NCI-H1694 (cell line): ENCODE data around the gene ALK.
"Not testable (repeated sequence)": the region's sequence is repeated elsewhere in the genome, so short reads cannot be mapped to it uniquely, and the experiment has no call there.

Experiments
- DNase-seq: peaks from one replicate; lab custom pipeline; 2025; lab: John Stamatoyannopoulos, UW

The ALK gene

DNA sequence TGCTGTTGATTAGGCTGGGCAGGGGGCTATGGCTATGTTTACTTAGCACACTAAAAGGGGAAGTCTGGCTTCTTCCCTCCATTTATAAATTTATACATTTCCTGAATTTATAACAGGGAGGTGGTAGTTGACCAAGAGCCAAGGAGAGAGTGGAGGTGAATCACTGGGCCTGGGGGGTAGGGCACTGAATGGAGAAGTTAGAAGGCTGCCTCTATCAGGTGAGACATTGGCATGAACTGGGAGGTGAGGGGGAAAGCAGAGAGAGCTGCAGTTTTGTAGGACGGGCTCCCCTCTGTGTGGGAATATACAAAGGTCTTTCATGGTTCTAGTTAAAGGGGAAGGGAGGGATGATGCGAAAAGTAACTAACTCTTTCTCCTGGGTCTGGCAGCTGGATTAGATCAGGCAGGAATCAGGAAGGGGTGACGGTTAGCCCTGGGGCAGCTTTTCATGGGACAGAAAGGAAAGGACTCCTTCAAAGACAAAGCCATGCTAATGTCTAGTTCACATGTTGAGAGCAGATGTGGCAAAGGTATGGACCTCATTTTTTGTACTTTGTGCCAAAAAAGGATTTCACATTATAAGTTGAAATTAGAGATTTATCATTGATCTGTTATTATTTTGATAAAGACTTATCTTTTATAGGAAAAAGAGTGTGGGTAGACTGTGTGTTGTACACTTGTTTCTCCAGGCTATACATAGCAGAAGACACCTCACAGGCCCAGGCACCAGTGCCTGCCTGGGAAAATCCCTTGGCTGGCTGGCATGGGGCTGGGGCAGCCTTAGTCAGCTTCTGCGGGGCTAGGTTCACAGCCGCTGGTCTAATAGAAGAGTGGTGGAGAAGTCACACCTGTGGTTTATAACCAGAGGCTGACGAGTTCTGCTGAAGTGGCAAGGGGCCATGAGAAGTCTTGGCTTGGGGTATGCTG, 647.4 kb downstream of the ALK start:
- DNase-seq = no peak

DNA sequence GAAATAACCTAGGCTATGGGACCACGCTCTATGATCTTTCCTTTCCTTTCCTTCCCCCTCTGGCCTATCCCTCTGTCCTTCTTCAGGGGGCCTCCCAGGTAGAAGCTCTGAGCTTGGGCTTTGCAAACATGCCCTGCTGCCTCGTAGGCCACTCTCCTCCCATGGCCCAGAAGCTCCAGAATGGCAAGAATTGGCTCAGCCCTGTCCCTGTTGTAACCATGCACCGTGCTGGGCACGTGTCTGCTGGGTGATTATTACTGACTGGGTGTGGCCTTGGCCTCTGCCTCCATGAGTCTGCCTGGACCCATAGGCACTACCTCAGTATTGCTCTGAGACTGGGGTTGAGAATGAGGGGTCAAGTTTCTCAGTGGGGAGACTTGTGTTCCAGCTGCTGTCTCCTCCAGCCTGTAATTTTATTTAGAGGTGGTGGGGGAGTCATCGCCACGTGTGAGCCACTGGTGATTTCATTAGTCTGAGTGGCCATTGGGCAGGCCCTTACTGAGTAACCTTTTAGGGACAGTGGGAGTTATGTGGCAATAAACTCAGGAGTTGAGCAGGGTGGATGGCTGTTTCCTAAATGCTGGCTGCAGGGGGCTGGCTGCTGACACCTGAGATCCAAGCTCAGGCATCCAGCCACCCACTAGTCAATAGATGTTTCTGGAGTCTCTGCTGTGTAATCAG, 648.2 kb downstream of the ALK start:
- no peak for DNase-seq

DNA sequence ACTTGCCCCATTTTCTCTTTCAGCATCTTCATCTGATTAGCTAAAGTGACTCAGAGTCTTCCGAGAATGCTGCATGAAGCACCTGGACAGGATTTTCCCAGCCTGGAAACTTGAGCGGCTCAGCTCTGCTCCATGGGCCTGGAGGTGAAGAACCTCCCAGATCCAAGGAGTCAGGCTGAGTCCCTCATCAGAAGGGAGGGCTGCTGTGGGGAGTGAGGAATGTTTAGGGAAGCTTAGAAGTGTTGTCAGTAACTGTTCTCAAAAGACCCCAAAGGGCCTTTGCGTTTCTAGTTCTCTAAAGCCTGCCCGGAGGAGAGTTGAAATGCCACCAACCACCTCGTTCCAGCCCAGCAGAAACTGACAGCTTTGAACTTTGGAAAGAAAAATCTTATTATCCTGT, 649.1 kb downstream of the ALK start:
- no peak for DNase-seq

DNA sequence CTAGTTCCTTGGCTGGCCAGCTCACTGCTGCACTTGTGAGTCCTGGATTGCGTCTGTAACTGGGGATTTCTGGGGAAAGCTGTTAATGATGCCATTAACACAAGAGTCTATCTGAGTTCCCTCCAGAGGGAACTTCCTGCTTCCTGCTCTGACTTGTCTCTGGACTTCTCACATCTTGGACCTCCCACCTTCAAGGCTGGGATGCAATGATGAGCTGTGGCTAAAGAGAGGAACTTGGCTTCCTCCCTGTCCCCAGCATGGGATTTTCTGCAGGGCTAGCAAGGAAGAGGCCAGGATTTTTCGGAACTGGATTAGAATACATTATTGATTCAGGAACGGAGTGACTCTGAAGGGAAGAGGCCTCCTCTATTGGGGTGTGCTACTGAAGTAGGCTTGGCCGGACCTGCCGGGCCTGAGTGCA, 650.7 kb downstream of the ALK start:
- DNase-seq = no peak

DNA sequence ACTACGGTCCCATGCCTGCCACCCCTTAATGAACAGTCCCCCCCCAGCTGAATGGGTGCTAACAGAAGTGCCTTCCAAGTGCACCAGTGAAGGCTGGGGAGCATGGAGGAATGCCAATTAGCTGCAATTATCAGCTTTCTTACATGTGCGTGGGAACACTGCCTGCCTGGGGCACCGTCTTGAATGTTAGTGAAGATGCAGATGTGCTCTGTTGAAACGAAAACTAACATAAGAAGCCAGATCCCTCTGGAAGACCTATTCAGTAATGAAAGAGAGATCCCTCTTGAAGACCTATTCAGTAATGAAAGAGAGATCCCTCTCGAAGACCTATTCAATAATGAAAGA, 651.6 kb downstream of the ALK start:
- no peak for DNase-seq

DNA sequence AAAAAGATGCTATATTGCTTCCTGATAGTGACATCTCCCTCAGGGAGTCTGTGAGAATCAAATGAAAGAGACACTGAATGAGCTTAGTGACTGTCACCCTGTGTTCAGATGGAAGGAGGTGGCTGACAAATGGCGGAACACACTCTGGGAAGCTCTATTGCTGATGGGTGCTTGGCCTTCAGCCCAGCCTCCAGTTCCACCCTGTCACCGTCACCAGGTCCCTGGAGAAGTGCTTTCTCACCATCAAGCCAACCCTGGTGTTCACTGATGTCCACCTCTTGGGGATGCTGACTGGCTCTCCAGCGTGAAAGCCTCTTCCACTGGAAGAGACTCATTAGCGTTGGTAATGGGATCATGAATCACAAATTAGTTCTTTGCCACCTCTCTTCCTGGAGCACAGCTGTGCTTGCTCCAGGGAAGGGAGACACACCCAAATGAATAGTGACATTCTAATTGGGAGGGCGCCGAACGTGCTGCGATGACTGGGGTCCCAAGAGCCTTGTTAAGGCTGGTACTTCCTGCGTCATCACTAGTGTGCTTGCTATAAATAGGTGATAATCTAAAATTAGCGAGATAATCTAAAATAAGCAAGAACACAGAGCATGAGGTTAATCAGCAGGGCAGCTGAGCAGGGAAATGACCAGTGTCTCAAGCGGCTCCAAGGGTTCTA, 652.2 kb downstream of the ALK start:
- DNase-seq = no peak

DNA sequence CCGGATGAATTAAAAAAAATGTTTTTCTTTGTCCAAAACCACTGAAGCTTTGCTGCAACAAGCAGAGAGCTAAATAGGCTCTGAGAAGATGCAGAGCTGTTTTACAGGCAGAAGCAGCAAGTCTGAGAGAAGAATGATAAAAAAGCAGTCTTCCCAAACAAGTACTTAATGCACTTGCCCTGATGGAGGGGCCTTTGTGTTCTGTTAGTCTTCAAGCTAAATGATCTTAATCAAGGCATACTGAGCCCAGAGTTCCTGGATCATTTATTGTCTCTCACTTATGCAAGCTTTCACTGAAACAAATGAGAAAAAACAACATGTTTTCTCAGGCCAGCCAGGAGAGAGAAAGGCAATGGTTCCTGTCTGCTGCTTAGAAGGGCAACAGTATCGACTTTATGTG, 653.7 kb downstream of the ALK start:
- no peak for DNase-seq

DNA sequence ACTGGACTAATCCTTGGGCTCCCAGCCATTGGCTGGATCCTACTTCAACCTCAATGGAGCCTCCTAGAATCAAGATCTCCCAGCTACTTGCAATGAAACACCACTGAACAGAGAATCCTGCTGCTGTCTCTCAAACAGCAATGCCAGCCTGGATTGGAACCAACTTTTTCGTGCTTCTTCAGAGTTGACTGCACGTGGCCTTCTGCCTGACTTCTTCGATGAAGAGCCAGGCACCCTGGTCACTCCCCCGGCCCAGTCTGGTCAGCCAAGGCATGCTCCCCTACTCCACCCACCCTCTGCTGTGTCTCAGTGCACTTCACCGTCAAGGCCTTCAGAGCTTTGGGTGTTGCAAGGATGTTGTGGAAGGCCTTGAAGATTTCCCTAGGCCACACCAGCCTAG, 657.5 kb downstream of the ALK start:
- no peak for DNase-seq

DNA sequence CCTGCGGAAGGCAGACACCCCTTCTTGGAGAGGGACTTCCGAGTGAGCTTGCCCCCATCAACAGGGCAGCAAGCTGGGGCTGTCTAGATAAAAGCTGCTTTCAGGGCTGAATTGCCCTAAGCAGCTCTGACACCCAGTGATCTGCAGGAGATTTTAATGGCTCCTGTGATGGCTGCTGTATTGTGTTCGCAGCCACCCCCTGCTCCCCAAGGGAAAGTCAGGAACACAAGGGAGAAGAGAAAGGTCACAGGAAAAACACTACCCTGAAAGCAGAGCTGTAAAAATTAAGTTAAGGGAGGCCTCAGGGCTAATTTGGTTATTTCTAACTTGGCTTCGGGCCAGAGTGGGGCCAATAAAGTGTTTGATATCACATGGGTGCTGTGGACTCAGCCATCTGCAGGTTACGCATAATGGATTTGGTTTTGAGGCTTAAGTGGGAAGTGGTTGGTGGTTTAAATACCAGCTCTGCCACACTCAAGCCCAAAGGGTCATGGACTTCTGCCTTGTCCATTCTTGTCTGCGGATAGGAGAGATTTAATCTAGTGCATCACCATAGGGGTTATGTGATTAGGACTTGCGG, 658.6 kb downstream of the ALK start:
- DNase-seq = no peak

DNA sequence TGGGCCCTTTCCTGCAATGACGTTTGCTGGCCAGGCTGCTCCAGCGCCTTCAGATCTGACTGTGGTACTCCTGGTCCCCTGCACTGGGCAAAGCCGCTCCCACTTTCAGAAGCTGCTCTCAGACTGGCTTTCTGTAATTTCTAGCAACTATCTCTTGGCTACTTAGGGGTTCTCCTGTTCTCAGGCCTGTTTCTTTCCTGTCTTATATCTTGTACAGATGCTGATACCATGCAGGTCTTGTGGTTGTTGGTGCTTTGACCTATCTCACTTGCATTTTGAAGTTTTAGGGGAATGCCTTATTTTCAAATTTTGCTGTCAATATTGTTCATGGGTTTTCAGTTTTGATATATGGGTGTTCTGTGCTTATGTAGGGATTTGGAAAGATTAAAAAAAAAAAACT, 660.4 kb downstream of the ALK start:
- DNase-seq = no peak

DNA sequence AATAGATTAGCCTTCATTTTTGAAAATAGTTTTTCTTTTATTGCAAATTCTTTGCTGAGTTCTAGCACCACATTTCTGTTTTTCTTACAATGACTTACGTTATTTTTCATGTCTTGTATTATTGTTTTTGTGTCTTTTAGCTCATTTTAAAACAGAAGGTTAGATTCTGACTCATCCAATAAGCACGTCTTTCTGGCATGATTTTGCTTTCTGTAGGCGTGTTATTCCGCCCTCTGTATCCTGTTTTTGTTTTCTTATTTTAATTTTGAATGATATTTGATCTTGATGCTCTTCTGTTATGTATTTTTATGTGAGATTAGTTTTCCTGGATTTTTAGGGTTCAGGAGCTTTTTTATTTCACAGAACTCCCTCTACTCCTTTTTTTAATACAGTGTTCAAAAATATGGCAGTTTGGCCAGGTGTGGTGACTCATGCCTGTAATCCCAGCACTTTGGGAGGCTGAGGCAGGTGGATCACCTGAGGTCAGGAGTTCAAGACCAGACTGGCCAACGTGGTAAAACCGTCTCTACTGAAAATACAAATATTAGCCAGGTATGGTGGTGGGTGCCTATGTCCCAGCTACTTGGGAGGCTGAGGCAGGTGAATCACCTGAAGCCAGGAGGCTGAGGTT, 661.1 kb downstream of the ALK start:
- DNase-seq = no peak

DNA sequence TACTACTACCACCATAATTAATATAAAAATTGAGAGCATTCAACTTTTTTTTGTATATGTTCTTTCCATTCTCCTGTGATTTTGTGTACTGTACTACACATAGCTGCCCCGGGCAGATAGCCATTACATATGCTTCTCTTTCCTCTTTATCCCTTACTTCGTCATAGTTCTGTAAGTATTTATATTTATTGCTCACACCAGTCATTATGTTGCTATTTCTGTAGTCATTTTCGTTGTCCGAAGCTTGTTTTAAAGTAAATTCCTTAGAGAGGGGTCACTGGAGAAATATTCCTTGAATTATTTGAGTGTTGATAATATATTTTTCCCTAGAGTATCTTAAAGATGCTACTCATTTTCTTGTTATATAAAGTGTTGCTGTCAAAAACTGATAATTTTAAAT, 662.2 kb downstream of the ALK start:
- no peak for DNase-seq

DNA sequence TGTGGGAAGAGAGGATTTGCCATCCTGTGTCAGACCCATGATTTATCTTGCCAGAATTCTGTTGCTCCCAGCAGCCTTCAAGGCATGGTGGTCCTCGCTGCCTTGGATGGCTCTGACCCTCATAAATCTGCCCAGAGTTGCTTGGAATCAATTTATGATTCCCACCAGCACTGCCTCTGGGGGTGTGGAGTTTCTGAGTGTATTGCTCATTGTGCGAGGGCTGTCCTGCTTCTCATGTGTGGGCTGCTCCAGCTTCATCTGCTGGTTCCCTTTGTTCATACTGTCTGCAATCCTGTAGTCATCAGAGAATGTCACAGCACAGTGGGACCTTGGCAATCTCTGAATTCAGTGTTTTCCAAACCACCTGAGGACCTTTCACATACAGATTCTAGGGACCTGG, 666.4 kb downstream of the ALK start:
- DNase-seq = no peak

DNA sequence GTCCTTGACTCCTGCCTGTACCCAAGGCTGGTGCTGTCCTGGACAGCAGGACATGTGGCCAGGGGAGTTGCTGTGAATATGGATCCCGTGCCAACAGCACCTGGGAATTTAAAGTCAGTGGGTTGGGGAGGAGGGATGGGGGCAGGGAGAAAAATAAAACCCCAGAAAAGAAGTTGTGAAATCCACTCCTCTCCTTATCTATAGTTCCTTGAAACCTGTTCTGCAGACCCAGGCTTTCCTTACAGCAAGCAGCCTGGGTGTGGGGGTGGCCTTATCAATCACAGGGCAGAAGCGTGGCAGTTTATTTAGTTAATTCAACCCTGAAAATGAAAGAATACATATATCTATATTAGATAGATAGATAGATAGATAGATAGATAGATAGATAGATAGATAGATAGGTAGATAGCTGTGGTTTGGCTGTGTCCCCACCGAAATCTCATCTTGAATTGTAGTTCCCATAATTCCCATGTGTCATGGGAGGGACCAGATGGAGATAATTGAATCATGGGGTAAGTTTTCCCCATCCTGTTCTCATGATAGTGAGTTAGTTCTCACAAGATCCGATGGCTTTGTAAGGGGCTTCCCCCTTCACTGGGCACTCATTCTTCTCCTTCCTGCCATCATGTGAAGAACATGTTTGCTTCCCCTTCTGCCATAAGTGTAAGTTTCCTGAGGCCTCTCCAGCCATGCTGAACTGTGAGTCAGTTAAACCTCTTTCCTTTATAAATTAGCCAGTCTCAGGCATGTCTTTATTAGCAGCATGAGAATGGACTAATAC, 667.7 kb downstream of the ALK start:
- DNase-seq = not testable (repeated sequence)

DNA sequence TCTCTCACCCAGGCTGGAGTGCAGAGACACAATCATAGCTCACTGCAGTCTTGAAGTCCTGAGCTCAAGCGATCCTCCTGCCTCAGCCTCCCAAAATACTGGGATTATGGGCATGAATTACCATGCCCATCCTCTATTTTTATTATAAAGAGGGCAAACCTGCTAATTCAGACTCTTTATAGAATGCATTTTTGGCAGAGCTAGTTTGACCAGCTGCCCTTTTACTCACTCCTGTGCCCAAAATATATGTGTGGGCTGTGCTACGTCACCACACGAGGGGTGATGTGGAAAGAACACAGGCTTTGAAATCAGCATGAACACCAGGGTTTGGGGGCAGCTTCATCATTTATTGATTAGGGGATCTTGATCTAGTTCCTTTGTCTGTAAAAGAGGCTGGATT, 668.4 kb downstream of the ALK start:
- DNase-seq = no peak

DNA sequence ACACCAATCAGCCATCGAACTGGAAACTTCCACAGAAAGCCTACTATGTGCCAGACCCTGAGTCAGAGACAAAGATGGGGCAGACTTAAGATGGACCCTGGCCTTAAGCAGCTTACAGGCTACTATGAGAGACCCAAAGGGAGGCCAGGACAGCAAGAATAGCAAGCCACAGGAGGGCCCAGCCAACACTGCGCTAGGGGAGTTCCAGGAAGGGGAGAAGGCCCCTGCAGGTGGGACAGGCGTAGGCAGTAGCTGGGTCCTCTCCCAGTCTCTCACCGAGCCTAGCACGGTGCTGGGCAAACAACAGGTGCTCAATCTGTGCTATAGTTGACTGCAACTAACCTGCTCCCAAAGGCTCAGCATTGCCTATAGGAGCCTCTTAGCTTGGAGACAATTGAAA, 670.0 kb downstream of the ALK start:
- DNase-seq = no peak

DNA sequence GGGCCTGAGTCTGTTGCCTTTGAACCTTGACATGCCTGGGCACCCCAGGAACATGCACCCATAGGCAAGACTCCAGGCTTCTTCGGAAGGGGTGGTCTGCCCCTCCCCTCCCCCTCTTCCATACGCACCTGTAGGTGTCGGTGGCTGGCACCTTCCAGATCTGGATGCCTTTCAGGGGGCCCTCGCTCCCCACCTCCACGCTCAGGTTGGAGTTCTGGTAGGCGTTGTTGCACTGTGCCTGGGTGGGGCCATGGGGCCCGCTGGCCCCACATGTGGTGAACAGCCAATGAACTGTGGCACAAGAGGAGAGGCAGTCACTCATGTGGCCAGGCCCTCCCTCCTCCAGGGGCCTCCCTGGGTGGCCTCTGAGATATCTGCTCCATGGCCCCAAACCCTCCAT, 670.4 kb downstream of the ALK start:
- DNase-seq = no peak

DNA sequence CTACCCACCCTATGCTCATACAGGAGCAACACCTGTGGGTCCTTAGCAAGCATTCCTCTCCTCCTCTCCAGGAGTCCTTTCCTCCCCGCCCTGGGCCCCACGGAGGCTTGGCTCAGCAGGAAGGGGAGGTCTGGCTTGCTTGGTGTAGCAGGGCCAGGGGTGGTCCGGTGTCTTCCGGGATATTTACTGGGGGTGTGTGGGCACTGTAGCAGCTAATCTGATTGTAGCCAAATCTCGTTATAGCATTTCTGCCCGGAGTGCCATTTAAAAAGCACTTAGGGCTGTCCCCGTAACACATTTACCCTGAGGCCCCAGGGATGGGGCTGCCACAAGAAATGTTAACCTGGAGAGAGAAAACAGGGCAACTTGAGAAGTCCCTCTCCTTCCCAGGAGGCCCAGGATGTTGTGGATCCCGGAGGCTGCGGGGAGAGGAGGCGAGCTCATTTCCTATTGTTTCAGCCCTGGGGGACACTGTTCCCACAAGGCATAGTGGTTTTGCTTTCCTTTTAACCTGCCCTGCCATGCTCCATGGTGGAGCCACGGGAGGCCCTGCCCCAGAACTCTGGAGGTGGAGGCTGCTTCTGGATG, 671.6 kb downstream of the ALK start:
- DNase-seq = no peak

DNA sequence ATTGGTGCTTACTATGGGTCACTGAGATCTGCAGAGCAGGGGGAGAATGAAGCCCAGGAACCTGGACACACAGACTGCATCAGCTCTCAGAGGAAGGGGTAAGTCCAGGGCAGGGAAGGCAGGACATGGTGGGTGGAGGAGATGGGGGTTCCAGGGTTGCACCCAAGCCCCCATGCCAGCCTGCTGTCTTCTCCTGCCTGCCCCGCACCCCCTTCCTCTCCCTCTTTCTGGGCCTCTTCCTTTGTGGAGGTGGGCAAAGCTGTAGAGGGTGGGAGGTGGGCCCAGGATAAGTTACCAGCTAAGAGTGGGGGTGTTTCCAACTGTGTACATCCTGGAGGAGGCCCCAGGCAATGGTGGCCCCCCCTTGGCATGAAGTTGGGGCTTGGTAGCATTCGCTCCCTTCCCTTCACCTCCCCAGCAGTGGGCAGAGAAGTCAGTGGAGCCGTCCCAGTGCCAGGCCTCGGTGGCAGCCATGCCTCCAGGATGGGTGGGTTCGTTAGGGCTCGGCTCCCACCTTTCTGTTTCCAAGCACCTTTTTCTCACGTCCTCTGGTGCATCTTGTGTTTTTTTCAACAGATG, 674.0 kb downstream of the ALK start:
- DNase-seq = no peak

DNA sequence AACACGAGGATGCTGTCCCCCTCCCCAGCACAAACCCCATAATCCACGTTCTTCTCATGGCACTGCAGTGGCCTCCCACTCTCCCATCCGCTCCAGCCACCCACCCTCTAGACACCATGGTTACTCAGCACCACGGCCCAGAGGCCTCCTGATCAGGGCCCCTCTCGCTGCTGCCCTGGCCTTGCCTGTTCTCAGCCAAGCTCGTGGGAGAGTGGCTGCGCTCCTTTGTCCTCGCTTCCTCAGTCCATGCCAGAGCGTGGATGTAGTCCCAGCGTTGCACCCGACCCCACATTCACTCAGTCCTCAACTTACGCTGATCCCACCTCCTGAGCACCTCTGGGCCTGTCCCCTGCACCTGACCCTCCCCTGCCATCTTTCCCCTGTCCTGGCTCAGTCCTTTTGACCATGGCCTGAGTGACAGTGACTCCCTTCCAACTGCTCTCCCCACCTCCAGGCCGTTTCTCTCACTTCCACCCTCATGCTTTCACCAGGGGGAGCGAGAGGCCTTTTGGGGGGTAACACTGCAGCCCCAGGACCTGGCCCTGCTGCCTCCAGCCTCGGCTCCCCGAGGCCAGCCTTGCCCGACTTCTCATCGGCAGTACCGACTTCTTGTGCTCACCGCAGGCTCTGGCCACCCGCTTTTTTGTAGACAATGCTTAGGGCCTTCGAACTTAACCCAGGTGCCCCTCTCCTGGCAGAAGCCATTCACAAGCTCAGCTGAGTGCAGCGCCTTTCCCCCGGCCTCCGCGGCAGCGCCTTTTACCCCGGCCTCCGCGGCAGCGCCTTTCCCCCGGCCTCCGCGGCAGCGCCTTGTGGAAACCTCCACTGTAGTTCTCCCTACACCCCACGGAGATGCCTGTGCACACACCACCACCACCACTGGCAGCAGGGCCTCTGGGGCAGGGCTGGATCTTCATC, 674.7 kb downstream of the ALK start:
- DNase-seq = no peak
